ENCODE results near the gene TRABD2B. TPM values are rescaled to one million over a fixed set of nuclear protein-coding genes. Genes with fewer than 3 reads are reported as not detected.
A peak's percentile ranks its signal among the peaks of the same experiment; 100 is the strongest.

The TRABD2B gene
- total and polyA plus RNA-seq, 12 donors: 0.33 to 3.3 (median 0.83) TPM

DNA sequence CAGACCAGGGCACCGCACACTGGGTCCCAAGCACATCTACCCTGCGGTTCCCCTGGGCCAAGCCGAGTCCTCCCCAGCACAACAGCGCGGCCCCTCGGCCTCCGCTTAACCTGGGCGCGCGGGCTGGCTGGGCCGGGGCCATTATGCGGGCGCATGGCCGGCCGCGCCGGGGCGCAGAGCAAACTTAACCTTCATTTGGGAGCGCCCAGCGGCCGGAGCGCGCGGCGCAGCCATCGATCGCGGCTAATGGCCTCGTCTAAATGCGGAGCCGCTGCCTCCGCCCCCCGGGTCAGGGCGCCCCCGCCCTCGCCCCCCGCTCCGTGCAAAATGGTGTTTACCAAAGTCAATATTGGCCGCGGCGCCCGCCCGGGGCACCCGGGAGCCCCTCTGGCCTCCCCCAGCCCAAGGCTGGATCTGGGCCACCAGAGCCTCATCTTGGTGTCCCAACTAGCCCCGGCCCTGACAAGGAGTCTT is 272.1 kb downstream of the TRABD2B start:
- WGBS, 4 donors: 2 to 24% (median 2%) methylated on average over 5 to 45 of the region's 45 CpGs; no CpG with 5 or more reads in 1 of the 4 donors
- Histone ChIP-seq H3K4me1 (replicated peaks in 1 of 2) (no peaks in the 10 kb centered on the region), H3K27ac (no peak overlapping the region), H3K4me3 (no peak overlapping the region), H3K36me3 (replicated peaks in 1 of 2) (no peaks in the 10 kb centered on the region), H3K9me3 (replicated peaks in 1 of 3) (no peaks in the 10 kb centered on the region), H3K27me3 (peaks cover 27% of the 10 kb centered on the region)
- intact Hi-C loops (cut with DNase I): loop anchor here (10.0 kb wide), 1 partner anchor 540 kb away; no protein-coding TSS in a partner anchor
- no peak for DNase-seq
- TF ChIP-seq POLR2A (IDR thresholded peaks at IDR 0.05): no peak
- TF ChIP-seq, protein P1, sequence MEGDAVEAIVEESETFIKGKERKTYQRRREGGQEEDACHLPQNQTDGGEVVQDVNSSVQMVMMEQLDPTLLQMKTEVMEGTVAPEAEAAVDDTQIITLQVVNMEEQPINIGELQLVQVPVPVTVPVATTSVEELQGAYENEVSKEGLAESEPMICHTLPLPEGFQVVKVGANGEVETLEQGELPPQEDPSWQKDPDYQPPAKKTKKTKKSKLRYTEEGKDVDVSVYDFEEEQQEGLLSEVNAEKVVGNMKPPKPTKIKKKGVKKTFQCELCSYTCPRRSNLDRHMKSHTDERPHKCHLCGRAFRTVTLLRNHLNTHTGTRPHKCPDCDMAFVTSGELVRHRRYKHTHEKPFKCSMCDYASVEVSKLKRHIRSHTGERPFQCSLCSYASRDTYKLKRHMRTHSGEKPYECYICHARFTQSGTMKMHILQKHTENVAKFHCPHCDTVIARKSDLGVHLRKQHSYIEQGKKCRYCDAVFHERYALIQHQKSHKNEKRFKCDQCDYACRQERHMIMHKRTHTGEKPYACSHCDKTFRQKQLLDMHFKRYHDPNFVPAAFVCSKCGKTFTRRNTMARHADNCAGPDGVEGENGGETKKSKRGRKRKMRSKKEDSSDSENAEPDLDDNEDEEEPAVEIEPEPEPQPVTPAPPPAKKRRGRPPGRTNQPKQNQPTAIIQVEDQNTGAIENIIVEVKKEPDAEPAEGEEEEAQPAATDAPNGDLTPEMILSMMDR (IDR thresholded peaks at IDR 0.05): peak in 2 of 6 experiments; percentile 21 to 22

- Histone ChIP-seq H3K27ac (no peak overlapping the region), H3K36me3 (replicated peaks in 1 of 2) (no peaks in the 10 kb centered on the region), H3K4me1 (replicated peaks in 1 of 2) (no peaks in the 10 kb centered on the region), H3K4me3 (no peak overlapping the region), H3K27me3 (peaks cover 30% of the 10 kb centered on the region), H3K9me3 (replicated peaks in 1 of 3) (no peaks in the 10 kb centered on the region)
- WGBS, 4 donors: 61 to 74% (median 64%) methylated on average over 8 to 13 of the region's 13 CpGs
- no peak for TF ChIP-seq POLR2A (IDR thresholded peaks at IDR 0.05)
- TF ChIP-seq, protein P1 (IDR thresholded peaks at IDR 0.05): no peak
- intact Hi-C loops (cut with DNase I): loop anchor here (10.0 kb wide), 1 partner anchor 540 kb away; no protein-coding TSS in a partner anchor
- DNase-seq: no peak
Observed at GRCh38 chr1:47724432-47724999, 272.7 kb downstream of the TRABD2B start.

DNA sequence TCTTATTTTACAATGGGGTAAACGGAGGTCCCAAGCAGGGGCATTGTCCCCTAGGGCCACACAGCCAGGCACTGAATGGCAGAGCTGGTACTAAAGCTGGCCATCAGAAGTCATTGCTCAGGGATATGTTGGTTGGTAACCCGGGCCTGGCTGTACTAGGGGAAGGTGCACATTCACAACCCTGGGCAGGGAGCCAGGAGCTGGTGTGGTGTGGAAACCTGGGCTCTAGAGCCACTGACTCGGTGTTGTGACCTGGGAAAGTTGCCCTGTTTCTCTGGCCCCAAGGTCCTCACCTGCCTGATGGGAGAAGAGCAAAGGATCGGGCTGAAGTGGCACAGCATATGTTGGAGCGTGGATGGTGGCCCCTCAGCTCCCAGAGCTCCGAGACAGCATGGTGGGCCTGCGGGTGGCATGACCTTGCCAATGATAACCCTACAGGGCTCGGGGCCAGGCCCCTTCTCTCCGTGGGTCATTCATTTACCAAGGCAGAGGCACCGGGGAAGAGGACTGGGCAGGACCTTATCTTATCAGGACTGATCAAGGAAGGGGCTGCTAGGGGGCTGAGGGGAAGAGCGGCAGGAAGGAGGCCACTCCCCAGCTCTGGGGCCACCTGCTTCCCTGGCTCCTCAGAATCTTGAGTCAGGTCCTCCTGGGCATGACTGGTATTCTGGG is 274.1 kb downstream of the TRABD2B start:
- Histone ChIP-seq H3K4me3 (no peak overlapping the region), H3K36me3 (replicated peaks in 1 of 2) (no peaks in the 10 kb centered on the region), H3K27ac (no peak overlapping the region), H3K4me1 (replicated peaks in 1 of 2) (no peaks in the 10 kb centered on the region), H3K27me3 (peaks cover 34% of the 10 kb centered on the region), H3K9me3 (replicated peaks in 1 of 3) (no peaks in the 10 kb centered on the region)
- WGBS, 4 donors: 55 to 75% (median 70%) methylated on average over 4 to 11 of the region's 11 CpGs
- no peak for TF ChIP-seq POLR2A (IDR thresholded peaks at IDR 0.05)
- TF ChIP-seq, protein P1 (IDR thresholded peaks at IDR 0.05): no peak
- intact Hi-C loops (cut with DNase I): loop anchor here (10.0 kb wide), 1 partner anchor 538 kb away; no protein-coding TSS in a partner anchor
- no peak for DNase-seq

DNA sequence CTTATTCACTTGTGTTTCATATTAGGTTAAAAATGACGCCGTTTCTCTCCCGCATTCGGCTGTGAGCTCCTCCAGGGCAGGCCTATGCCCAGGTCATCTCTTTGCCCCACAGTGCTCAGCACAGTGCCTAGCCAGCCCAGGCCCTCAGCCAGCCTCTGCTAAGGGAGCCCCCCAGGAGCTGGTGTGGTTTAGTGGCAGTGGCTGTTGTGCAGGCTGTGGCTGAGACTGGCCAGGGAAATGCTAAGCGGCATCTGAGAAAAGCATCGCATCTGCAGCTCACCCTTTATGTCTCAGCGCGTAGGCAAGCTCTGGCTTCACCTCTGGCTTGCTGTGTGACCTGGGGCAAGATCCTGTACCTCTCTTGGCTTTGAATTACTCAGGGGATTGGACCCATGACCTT is 275.1 kb downstream of the TRABD2B start:
- Histone ChIP-seq H3K36me3 (replicated peaks in 1 of 2) (no peaks in the 10 kb centered on the region), H3K9me3 (replicated peaks in 1 of 3) (no peaks in the 10 kb centered on the region), H3K27ac (no peak overlapping the region), H3K4me1 (replicated peaks in 1 of 2) (no peaks in the 10 kb centered on the region), H3K27me3 (peaks cover 37% of the 10 kb centered on the region), H3K4me3 (no peak overlapping the region)
- DNase-seq: no peak
- intact Hi-C loops (cut with DNase I): loop anchor here (10.0 kb wide), 1 partner anchor 537 kb away; no protein-coding TSS in a partner anchor
- 89 to 93% (median 93%) methylated on average over 8 of the region's 8 CpGs for WGBS, 4 donors
- TF ChIP-seq POLR2A (IDR thresholded peaks at IDR 0.05): no peak
- TF ChIP-seq, protein P1 (IDR thresholded peaks at IDR 0.05): no peak
